ENCODE measurements around the gene PSME3IP1. TPM values are rescaled to one million over a fixed set of nuclear protein-coding genes. Genes with fewer than 3 reads are reported as not detected.

The PSME3IP1 gene
- total and polyA plus RNA-seq, 2 of the 8 experiments (the other 6 are each of a cell fraction or from before 2014, with no cell fraction given): 95.1 to 98.3 TPM

- Histone ChIP-seq H3K9me3 (ENCODE audit: insufficient read depth in 2 of 2, low read depth in 1 of 2, low read length in 1 of 2) (no peaks in the 10 kb centered on the region), H3K36me3 (ENCODE audit: control insufficient read depth in 2 of 4, insufficient read depth in 4 of 4, low read length in 3 of 4) (peaks cover 18 to 46% (median 34%) of the 10 kb centered on the region in 4 experiments; a peak in 7 of 8 replicates), H3K4me1 (replicated peaks in 1 of 4; ENCODE audit: control insufficient read depth in 3 of 4, insufficient read depth in 4 of 4, low read length in 3 of 4) (no peaks in the 10 kb centered on the region), H3K27ac (ENCODE audit: low read depth, low read length) (no peak overlapping the region), H2BK15ac (ENCODE audit: low read length) (no peak overlapping the region), H3K18ac (ENCODE audit: extremely low read depth, low read length) (no peak overlapping the region), H3K14ac (ENCODE audit: insufficient read length) (no peak overlapping the region), H3K4ac (replicated peaks; ENCODE audit: insufficient read length, low read depth, low read length) (no peak overlapping the region), H3K56ac (replicated peaks; ENCODE audit: insufficient read length, low read depth, low read length) (no peak overlapping the region), H2BK12ac (ENCODE audit: low read depth, low read length) (no peak overlapping the region), H3K27me3 (replicated peaks in 1 of 4; ENCODE audit: control insufficient read depth in 3 of 4, extremely low read depth in 1 of 4, insufficient read depth in 3 of 4, low read length in 3 of 4) (no peaks in the 10 kb centered on the region), H2AK5ac (ENCODE audit: low read depth, low read length) (no peak overlapping the region), H4K91ac (replicated peaks; ENCODE audit: insufficient read length, low read length) (no peak overlapping the region), H4K20me1 (replicated peaks in 1 of 2; ENCODE audit: control insufficient read depth in 1 of 2, insufficient read depth in 2 of 2, low read length in 2 of 2) (no peaks in the 10 kb centered on the region), H3K4me2 (ENCODE audit: insufficient read depth in 1 of 2, low read depth in 2 of 2, low read length in 2 of 2) (no peak overlapping the region), H2BK20ac (ENCODE audit: low read length) (no peak overlapping the region), H3K23me2 (ENCODE audit: low read depth, low read length) (peaks cover 2% of the 10 kb centered on the region), H3K4me3 (ENCODE audit: extremely low read depth in 1 of 4, insufficient read depth in 2 of 4, low read depth in 3 of 4, low read length in 4 of 4) (no peak overlapping the region), H2AFZ (ENCODE audit: low read length) (no peak overlapping the region), H3K9ac (replicated peaks in 1 of 4; ENCODE audit: extremely low read depth in 1 of 4, low read depth in 3 of 4, low read length in 3 of 4) (no peak overlapping the region), H2BK120ac (replicated peaks; ENCODE audit: low read depth, low read length) (no peak overlapping the region), H4K8ac (ENCODE audit: extremely low read depth, insufficient read depth, low read length) (no peak overlapping the region), H2BK5ac (ENCODE audit: low read depth, low read length) (no peak overlapping the region), H3K79me1 (ENCODE audit: low read depth, low read length) (no peaks in the 10 kb centered on the region), H4K5ac (ENCODE audit: insufficient read length, low read depth, low read length) (no peak overlapping the region), H3K23ac (ENCODE audit: insufficient read length) (no peak overlapping the region), H3K79me2 (ENCODE audit: control insufficient read depth in 1 of 2, insufficient read depth in 2 of 2, low read length in 2 of 2) (no peaks in the 10 kb centered on the region)
- DNase-seq (ENCODE audit: low read depth in 1 of 2, low spot score in 2 of 2) (no peak), FAIRE-seq (no peak)
- POLR2A ChIA-PET (ENCODE audit: partially characterized antibody): interaction anchor here (1.4 kb wide), 1 partner anchor 11 kb away, joined by 3 read pairs; no protein-coding TSS in a partner anchor
- CTCF ChIA-PET (ENCODE audit: partially characterized antibody): no interaction called here
- TF ChIP-seq BCL11A (IDR thresholded peaks at IDR 0.05; ENCODE audit: low read depth in 2 of 2, low read length in 2 of 2) (no peak), KDM5A (IDR thresholded peaks at IDR 0.05; ENCODE audit: low read length) (no peak)
Observed at GRCh38 chr16:57234707-57235092, 48.9 kb upstream of the PSME3IP1 start.
